Neural cell (in vitro differentiated cells): ENCODE data around the gene PNPLA7. TPM values are rescaled to one million over a fixed set of nuclear protein-coding genes. Genes with fewer than 3 reads are reported as not detected.

Experiments
- H2AFZ ChIP-seq: fragments of 200-600, 300-800 bp; sonication (generic), shearing (Covaris generic); 2 replicates; pipeline ENCODE4 v1.6.0; 2014; ENCODE audit warnings: low read depth, mild to moderate bottlenecking, antibody characterized with exemption, low read length, moderate library complexity
- H3F3A ChIP-seq: fragments of 200-600 bp; shearing (Covaris generic); 2 replicates; pipeline ENCODE4 v1.6.1; 2016; ENCODE audit warnings: mild to moderate bottlenecking, moderate library complexity, mixed read lengths, antibody characterized with exemption, low read length; ENCODE audit not compliant: insufficient read depth, poor library complexity, severe bottlenecking
- H3K27ac ChIP-seq: fragments of 200-600, 300-800 bp; sonication (generic), shearing (Covaris generic); 2 replicates; pipeline ENCODE4 v1.5.1; 2014; ENCODE audit warnings: mild to moderate bottlenecking, low read length, moderate library complexity
- H3K27me3 ChIP-seq: fragments of 300-800, 200-600 bp; sonication (generic), shearing (Covaris generic); 2 replicates; pipeline ENCODE4 v1.6.0; 2014; ENCODE audit warnings: mild to moderate bottlenecking, low read depth, low read length, moderate library complexity; ENCODE audit not compliant: insufficient read depth
- H3K36me3 ChIP-seq: fragments of 300-800, 200-600 bp; sonication (generic), shearing (Covaris generic); 2 replicates; pipeline ENCODE4 v1.5.1; 2014; ENCODE audit warnings: mild to moderate bottlenecking, antibody characterized with exemption, low read length, moderate library complexity; ENCODE audit not compliant: insufficient read depth
- H3K4me2 ChIP-seq: fragments of 300-800, 200-600 bp; sonication (generic), shearing (Covaris generic); 2 replicates; pipeline ENCODE4 v1.6.0; 2014; ENCODE audit warnings: mild to moderate bottlenecking, low read length
- H3K4me3 ChIP-seq: fragments of 300-800, 200-600 bp; sonication (generic), shearing (Covaris generic); 2 replicates; pipeline ENCODE4 v1.5.1; 2014; ENCODE audit warnings: mild to moderate bottlenecking, low read length, moderate library complexity
- H3K79me2 ChIP-seq: fragments of 200-600 bp; shearing (Covaris generic); replicated peaks from 2 replicates; pipeline ENCODE4 v1.6.0; 2014; ENCODE audit warnings: mild to moderate bottlenecking, low read length, moderate library complexity; ENCODE audit not compliant: insufficient read depth
- H3K9ac ChIP-seq: fragments of 300-800, 200-600 bp; sonication (generic), shearing (Covaris generic); 2 replicates; pipeline ENCODE4 v1.6.1; 2016; ENCODE audit warnings: mild to moderate bottlenecking, low read length, mixed read lengths
- H3K9me2 ChIP-seq: fragments of 200-600 bp; shearing (Covaris generic); 2 replicates; pipeline ENCODE4 v1.6.1; 2016; ENCODE audit warnings: mild to moderate bottlenecking, low read length, mixed read lengths; ENCODE audit not compliant: insufficient read depth
- H3K9me3 ChIP-seq: fragments of 200-600, 300-800 bp; sonication (generic), shearing (Covaris generic); 2 replicates; pipeline ENCODE4 v1.6.1; 2016; ENCODE audit warnings: mild to moderate bottlenecking, mixed run types, low read length, moderate library complexity, mixed read lengths
- H4K20me1 ChIP-seq: fragments of 200-600 bp; shearing (Covaris generic); 2 replicates; pipeline ENCODE4 v1.6.1; 2016; ENCODE audit warnings: mild to moderate bottlenecking, mixed run types; ENCODE audit not compliant: insufficient read depth
- CTCF ChIP-seq: fragments of 450-650 bp; IDR thresholded peaks from 2 replicates; pipeline ENCODE4 v1.5.1; 2014; ENCODE audit warnings: antibody characterized with exemption, mild to moderate bottlenecking, moderate library complexity; ENCODE audit not compliant: poor library complexity, severe bottlenecking
- EP300 ChIP-seq: fragments of 450-650 bp; conservative IDR thresholded peaks from 2 replicates; pipeline ENCODE4 v1.6.1; 2014; ENCODE audit warnings: antibody characterized with exemption, mild to moderate bottlenecking, moderate library complexity; ENCODE audit not compliant: poor library complexity, severe bottlenecking
- EZH2 ChIP-seq: fragments of 200-600, 300-800 bp; shearing (Covaris generic), sonication (generic); IDR thresholded peaks from 2 replicates; pipeline ENCODE4 v1.6.1; 2014; ENCODE audit warnings: antibody characterized with exemption, low read length, borderline replicate concordance, mild to moderate bottlenecking; ENCODE audit not compliant: insufficient read depth, poor library complexity, severe bottlenecking
- MXI1 ChIP-seq: fragments of 450-650 bp; conservative IDR thresholded peaks from 2 replicates; pipeline ENCODE4 v1.6.1; 2014; ENCODE audit warnings: antibody characterized with exemption, mild to moderate bottlenecking; ENCODE audit not compliant: poor library complexity, severe bottlenecking
- POLR2AphosphoS5 ChIP-seq: IDR thresholded peaks from 2 replicates; pipeline ENCODE4 v1.6.1; 2012
- RAD21 ChIP-seq: fragments of 450-650 bp; conservative IDR thresholded peaks from 2 replicates; pipeline ENCODE4 v1.6.1; 2014; ENCODE audit warnings: antibody characterized with exemption, mild to moderate bottlenecking, moderate library complexity
- REST ChIP-seq: IDR thresholded peaks from 2 replicates; pipeline ENCODE4 v1.6.1; 2012; ENCODE audit warnings: borderline replicate concordance
- SMC3 ChIP-seq: fragments of 450-650 bp; conservative IDR thresholded peaks from 2 replicates; pipeline ENCODE4 v1.6.1; 2014; ENCODE audit warnings: antibody characterized with exemption, mild to moderate bottlenecking, moderate library complexity; ENCODE audit not compliant: poor library complexity
- TAF1 ChIP-seq: IDR thresholded peaks from 2 replicates; pipeline ENCODE4 v1.6.1; 2012; ENCODE audit warnings: low read depth
- polyA plus RNA-seq: library from polyadenylated mRNA; depleted of rRNA; stranded (reverse); fragments of >200 nt; gene quantifications from 2 replicates; pipeline ENCODE4 v1.2.3, GENCODE V29; 2014

PNPLA7 gene
- polyA plus RNA-seq, 1 donor from 2014 or later: 0.72 TPM

GRCh38 chr9:137522746-137523455, 27.3 kb downstream of the PNPLA7 start (continued):
- no peak for TF ChIP-seq EP300

GRCh38 chr9:137521405-137521985, 28.7 kb downstream of the PNPLA7 start:
- Histone ChIP-seq H3K27ac (no peak overlapping the region), H3K9me2 (no peaks in the 10 kb centered on the region), H3K9me3 (no peaks in the 10 kb centered on the region), H2AFZ (no peak overlapping the region), H3K9ac (no peak overlapping the region), H4K20me1 (no peaks in the 10 kb centered on the region), H3K4me2 (no peak overlapping the region), H3K4me3 (no peak overlapping the region), H3F3A (no peaks in the 10 kb centered on the region), H3K27me3 (no peaks in the 10 kb centered on the region), H3K79me2 (no peaks in the 10 kb centered on the region), H3K36me3 (no peaks in the 10 kb centered on the region)
- TF ChIP-seq TAF1 (no peak), POLR2AphosphoS5 (no peak), REST (no peak), RAD21 (no peak), MXI1 (no peak), CTCF (no peak), EZH2 (no peak), SMC3 (no peak), EP300 (no peak)

- Histone ChIP-seq H3K79me2 (no peaks in the 10 kb centered on the region), H3K27me3 (no peaks in the 10 kb centered on the region), H3K27ac (no peak overlapping the region), H4K20me1 (no peaks in the 10 kb centered on the region), H3K9ac (no peak overlapping the region), H3K4me3 (no peak overlapping the region), H3K9me3 (no peaks in the 10 kb centered on the region), H3K36me3 (no peaks in the 10 kb centered on the region), H2AFZ (no peak overlapping the region), H3K9me2 (no peaks in the 10 kb centered on the region), H3K4me2 (no peak overlapping the region), H3F3A (no peaks in the 10 kb centered on the region)
- TF ChIP-seq RAD21: no peak
- TF ChIP-seq SMC3: no peak
- no peak for TF ChIP-seq EP300
- no peak for TF ChIP-seq POLR2AphosphoS5
- no peak for TF ChIP-seq EZH2
- no peak for TF ChIP-seq TAF1
- no peak for TF ChIP-seq CTCF
- TF ChIP-seq REST: no peak
- no peak for TF ChIP-seq MXI1
Measured at GRCh38 chr9:137520614-137521404, 29.4 kb downstream of the PNPLA7 start.
